GM23248 (cell line): ENCODE measurements around the gene BICDL2.

Source experiments
- EZH2 ChIP-seq: fragments of 200-600 bp; sonication (generic); IDR thresholded peaks from 2 replicates; pipeline ENCODE4 v1.6.1; 2018; ENCODE audit warnings: antibody characterized with exemption, mild to moderate bottlenecking; ENCODE audit not compliant: insufficient read depth, poor library complexity, severe bottlenecking
- EZH2phosphoT487 ChIP-seq: fragments of 200-600 bp; sonication (generic); IDR thresholded peaks from 2 replicates; pipeline ENCODE4 v1.6.1; 2018; ENCODE audit warnings: antibody characterized with exemption, moderate library complexity, mild to moderate bottlenecking, low read depth; ENCODE audit not compliant: insufficient read depth

DNA sequence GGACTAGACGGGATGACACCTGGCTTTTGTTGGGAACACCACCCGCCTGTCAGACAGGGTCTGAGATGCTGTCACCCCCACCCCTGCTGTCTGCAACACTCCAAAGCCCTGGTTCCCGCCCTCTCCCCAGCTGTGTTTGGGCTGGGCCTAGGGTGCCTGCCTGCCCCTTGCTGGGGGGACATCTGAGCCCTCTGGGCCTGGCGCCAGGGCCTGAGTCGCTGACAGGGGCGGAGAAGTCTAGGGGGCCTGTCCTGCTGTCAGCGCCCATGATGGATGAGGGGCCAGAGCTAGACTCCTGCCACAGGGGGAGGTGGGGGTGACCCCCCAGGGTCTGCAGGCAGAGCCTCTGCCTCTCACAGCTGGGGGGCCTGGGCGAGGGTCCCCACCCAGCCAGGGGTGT lies 48.9 kb downstream of the BICDL2 start:
- TF ChIP-seq EZH2 (no peak), EZH2phosphoT487 (no peak)
